Measurements from ENCODE around the gene LSM4.

Gene LSM4

GRCh38 chr19:18311502-18312091 is 11.3 kb downstream of the LSM4 start:
- no peak for DNase-seq (ENCODE audit: low read depth in 2 of 2)

GRCh38 chr19:18310966-18311365 is 11.9 kb downstream of the LSM4 start:
- DNase-seq (ENCODE audit: low read depth in 2 of 2): no peak

- DNase-seq (ENCODE audit: low read depth in 2 of 2): no peak
Measured at GRCh38 chr19:18310118-18310909, 12.6 kb downstream of the LSM4 start.

- no peak for DNase-seq (ENCODE audit: low read depth in 2 of 2)
Measured at GRCh38 chr19:18309525-18310064, 13.3 kb downstream of the LSM4 start.

- DNase-seq (ENCODE audit: low read depth in 2 of 2): no peak
Measured at GRCh38 chr19:18308948-18309325, 13.9 kb downstream of the LSM4 start.

GRCh38 chr19:18308051-18308947 is 14.6 kb downstream of the LSM4 start:
- DNase-seq (ENCODE audit: low read depth in 2 of 2): no peak

- no peak for DNase-seq (ENCODE audit: low read depth in 2 of 2)
Measured at GRCh38 chr19:18307271-18307681, 15.6 kb downstream of the LSM4 start.

GRCh38 chr19:18306888-18307260 is 16.0 kb downstream of the LSM4 start:
- DNase-seq (ENCODE audit: low read depth in 2 of 2): no peak

GRCh38 chr19:18306209-18306887 is 16.5 kb downstream of the LSM4 start:
- no peak for DNase-seq (ENCODE audit: low read depth in 2 of 2)

- no peak for DNase-seq (ENCODE audit: low read depth in 2 of 2)
Measured at GRCh38 chr19:18304458-18305310, 18.2 kb downstream of the LSM4 start.

GRCh38 chr19:18304208-18304457 is 18.7 kb downstream of the LSM4 start:
- no peak for DNase-seq (ENCODE audit: low read depth in 2 of 2)

GRCh38 chr19:18301718-18302111 is 21.2 kb downstream of the LSM4 start:
- DNase-seq (ENCODE audit: low read depth in 2 of 2): no peak

- no peak for DNase-seq (ENCODE audit: low read depth in 2 of 2)
Measured at GRCh38 chr19:18300930-18301717, 21.8 kb downstream of the LSM4 start.

- DNase-seq (ENCODE audit: low read depth in 2 of 2): no peak
Measured at GRCh38 chr19:18299654-18300053, 23.2 kb downstream of the LSM4 start.

GRCh38 chr19:18298601-18299000 is 24.3 kb downstream of the LSM4 start:
- no peak for DNase-seq (ENCODE audit: low read depth in 2 of 2)

GRCh38 chr19:18297308-18297707 is 25.6 kb downstream of the LSM4 start:
- DNase-seq (ENCODE audit: low read depth in 2 of 2): no peak

- no peak for DNase-seq (ENCODE audit: low read depth in 2 of 2)
Measured at GRCh38 chr19:18295034-18295451, 27.8 kb downstream of the LSM4 start.

- no peak for DNase-seq (ENCODE audit: low read depth in 2 of 2)
Measured at GRCh38 chr19:18294467-18294864, 28.4 kb downstream of the LSM4 start.

- no peak for DNase-seq (ENCODE audit: low read depth in 2 of 2)
Measured at GRCh38 chr19:18293642-18294466, 29.0 kb downstream of the LSM4 start.
